ENCODE measurements around the gene RBM17.
"Not testable (repeated sequence)": the region's sequence is repeated elsewhere in the genome, so short reads cannot be mapped to it uniquely, and the experiment has no call there.

Gene RBM17

GRCh38 chr10:6153845-6154244 is 65.0 kb downstream of the RBM17 start:
- DNase-seq: no peak

DNA sequence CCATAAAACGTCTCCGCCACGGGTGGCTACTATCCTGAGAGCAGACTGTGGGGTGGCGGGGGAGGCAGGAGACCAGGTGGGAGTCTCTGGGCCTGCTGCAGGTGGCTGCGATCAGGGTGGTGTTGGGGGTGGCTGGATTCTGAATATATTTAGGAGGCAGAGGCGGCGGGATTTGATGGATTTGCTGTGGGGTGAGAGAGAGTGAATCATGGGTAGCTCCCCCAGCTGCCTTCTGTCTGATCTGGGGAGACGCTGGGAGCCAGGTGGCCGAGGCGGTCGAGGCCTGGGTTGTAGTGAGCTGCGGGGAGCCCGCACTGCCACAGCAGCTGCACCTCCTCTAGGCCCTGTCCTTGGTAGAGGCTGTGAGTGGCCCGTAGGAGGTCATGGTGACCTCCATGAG is 65.7 kb downstream of the RBM17 start:
- DNase-seq: no peak

DNA sequence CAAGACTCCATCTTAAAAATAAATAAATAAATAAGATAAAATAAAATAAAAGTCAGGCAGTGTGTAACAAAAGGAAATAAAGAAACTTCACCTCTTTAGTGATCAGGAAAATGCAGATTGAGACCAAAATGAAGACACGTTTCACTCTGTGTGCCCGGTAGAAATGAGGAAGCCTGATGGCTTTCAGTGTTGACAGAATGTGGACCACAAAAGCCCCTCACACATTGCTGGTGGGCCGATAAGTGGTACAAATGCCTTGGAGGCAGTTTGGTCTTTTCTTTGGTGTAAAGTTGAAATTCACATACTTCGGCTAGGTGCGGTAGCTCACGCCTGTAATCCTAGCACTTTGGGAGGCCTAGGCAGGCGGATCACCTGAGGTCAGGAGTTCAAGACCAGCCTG is 69.4 kb downstream of the RBM17 start:
- no peak for DNase-seq

GRCh38 chr10:6161921-6162320 is 73.1 kb downstream of the RBM17 start:
- peak in 8 of 51 donors; percentile 12 to 40 (median 22) for DNase-seq

- DNase-seq: peak in 1 of 51 donors; percentile 5
Measured at GRCh38 chr10:6162589-6163356, 73.9 kb downstream of the RBM17 start.

DNA sequence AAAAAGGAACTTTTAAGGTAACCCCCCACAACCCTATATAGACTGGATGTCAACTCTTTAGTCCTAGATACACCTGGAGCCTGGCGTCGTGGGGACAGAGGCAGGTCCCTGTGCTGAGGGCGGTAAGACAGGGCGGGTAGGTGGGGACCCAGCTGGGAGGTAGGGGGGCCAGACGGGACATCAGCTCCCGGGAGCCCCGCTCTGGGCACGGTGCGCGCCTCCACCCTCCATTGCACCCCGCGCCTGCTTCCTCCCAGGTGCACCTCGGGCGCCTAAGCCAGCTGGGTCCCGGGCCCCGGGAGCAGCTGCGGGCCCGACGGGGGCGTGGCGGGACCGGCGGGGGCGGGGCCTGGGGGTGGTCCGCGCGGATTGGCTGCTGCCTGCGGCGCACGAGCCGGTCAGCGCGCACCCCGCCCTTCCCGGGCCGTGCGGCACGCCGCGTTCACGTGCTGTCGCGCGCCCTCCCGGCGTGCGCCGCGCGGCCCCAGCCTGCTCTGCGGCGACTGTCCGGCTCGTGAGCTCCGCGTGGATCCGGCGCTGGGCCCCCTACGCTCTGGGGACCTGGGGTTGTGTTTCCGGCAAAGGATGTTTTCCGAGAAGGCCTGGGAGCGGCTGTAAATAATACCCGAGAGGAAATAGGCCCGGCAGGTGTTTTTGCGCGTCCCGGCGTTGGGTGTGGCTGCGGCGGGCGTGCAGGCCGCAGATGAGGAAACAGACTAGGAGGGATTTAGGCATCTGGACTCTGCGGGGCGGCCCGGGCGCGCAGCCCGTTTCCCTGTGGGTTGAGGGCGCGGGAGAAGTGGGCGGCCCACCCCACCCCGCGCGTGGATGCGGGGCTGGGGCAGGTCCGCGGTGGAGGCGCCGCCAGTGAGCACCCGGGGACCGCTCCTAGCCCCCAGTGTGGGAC is 74.8 kb downstream of the RBM17 start:
- DNase-seq: peak in 50 of 51 donors; percentile 38 to 93 (median 76)

DNA sequence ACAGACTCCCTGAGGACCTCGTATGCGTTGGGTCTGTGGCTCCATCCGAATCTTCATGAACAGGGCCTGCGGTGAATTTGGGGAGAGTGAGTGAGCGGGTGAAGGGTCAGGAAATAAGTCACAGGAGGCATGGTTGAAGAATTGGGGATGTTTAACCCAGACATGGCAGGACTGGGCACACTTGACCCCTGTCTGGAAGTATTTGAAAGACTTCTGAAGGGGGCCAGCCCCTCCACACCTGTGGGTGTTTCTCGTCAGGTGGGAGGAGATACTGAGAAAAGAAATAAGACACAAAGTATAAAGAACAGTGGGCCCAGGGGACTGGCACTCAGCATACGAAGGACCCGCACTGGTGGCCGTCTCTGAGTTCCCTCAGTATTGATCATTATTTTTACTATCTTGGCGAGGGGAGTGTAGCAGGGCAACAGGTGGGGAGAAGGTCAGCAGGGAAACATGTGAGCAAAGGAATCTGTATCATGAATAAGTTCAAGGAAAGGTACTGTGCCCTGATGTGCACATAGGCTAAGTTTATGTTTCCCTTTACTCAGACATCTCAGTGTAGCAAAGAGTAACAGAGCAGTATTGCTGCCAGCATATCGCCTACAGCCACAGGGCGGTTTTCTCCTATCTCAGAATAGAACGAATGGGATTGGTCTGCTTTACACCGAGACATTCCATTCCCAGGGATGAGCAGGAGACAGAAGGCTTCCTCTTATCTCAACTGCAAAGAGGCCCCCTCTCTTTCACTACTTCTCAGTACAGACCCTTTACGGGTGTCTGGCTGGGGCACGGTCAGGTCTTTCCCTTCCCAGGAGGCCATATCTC is 75.6 kb downstream of the RBM17 start:
- DNase-seq: no peak

DNA sequence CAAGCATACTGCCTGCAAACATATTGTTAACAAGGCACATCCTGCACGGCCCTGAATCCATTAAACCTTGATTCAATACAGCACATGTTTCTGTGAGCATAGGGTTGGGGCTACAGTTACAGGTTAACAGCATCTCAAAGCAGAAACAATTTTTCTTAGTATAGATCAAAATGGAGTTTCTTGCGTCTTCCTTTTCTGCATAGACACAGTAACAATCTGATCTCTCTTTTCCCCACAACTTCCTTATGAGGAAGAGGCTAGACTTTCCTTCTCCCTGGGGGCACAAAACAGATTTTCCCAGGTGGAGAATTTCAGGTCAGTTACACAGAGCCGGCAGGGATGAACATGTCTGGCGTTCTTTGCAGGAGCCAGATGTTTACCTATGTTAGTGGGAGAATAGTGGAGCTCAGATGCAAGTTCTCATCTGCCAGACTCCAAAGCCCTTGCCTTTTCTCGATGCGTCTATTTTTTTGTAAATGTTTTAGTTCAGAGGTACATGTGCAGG is 76.4 kb downstream of the RBM17 start:
- DNase-seq: no peak

GRCh38 chr10:6165933-6166332 is 77.1 kb downstream of the RBM17 start:
- not testable (repeated sequence) for DNase-seq

Measured in hypothalamus (tissue), 51 donors.